Stimulated activated naive CD8-positive, alpha-beta T cell treated with anti-CD3 and anti-CD28 coated beads, Interleukin-15, Interleukin-2, amounts not matched to agents 100 ng/mL and 50 ng/mL, for 24 hours (primary cell): ENCODE data around the gene HEXIM1.
"Not testable (repeated sequence)": the region's sequence is repeated elsewhere in the genome, so short reads cannot be mapped to it uniquely, and the experiment has no call there.

Experiments used
- H3K27ac Mint-ChIP-seq: one replicate; pipeline ENCODE4 v1.8.0; 2021; ENCODE audit warnings: mild to moderate bottlenecking, mixed read lengths
- H3K27me3 Mint-ChIP-seq: one replicate; pipeline ENCODE4 v1.8.0; 2021; ENCODE audit warnings: mixed read lengths
- H3K36me3 Mint-ChIP-seq: one replicate; pipeline ENCODE4 v1.8.0; 2021; ENCODE audit warnings: low read depth, mixed read lengths
- H3K4me1 Mint-ChIP-seq: one replicate; pipeline ENCODE4 v1.8.0; 2021; ENCODE audit warnings: low read depth, mixed read lengths
- H3K4me3 Mint-ChIP-seq: one replicate; pipeline ENCODE4 v1.8.0; 2021; ENCODE audit warnings: mild to moderate bottlenecking, mixed read lengths
- H3K9me3 Mint-ChIP-seq: one replicate; pipeline ENCODE4 v1.8.0; 2021; ENCODE audit warnings: mixed read lengths

Gene HEXIM1

DNA sequence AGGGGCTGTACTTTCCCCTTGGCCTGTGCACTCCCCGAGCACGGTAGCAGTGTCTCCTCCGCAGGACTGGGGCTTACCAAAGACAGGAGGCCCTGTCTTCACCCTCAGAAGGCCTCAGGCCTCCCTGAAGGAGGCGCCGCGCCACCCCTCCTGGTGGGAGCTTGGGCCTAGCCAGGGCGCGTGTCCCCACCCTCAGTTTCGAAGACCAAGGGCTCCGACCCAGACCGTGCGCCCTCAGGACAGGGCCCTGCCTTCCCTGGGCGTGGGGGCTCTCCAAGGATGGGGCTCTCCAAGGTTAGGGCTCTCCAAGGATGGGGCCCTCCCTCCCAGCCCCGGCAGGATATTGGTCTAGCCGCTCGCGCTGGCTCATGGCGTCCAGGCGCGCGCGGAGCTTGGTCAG lies 27.7 kb upstream of the HEXIM1 start:
- Mint-ChIP-seq H3K36me3 (no peaks in the 10 kb centered on the region), H3K27me3 (peaks cover 3% of the 10 kb centered on the region), H3K9me3 (no peaks in the 10 kb centered on the region), H3K4me3 (no peak overlapping the region), H3K27ac (no peak overlapping the region), H3K4me1 (peaks cover 4% of the 10 kb centered on the region)

DNA sequence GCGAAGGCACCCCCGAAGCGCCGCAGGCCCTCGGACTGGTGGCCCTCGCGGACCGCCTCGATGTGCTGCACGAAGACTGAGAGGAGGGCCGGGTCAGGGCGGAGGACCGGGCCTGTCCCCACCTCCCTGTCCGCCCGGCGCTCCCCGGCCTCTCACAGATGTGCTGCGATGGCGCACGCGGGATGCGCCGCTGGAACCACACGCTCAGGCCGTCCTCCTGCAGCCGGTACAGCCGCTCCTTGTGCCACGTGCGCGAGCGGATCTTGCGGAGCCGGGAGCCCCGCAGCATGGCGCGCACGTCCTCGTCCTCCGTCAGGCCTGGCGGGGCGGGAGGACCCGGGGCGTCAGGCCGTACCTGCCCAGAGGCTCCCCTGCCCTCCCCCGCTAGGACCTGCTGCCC lies 27.2 kb upstream of the HEXIM1 start:
- H3K27ac Mint-ChIP-seq = no peak overlapping the region
- H3K36me3 Mint-ChIP-seq = no peaks in the 10 kb centered on the region
- peaks cover 4% of the 10 kb centered on the region for H3K4me1 Mint-ChIP-seq
- H3K9me3 Mint-ChIP-seq = no peaks in the 10 kb centered on the region
- no peak overlapping the region for H3K4me3 Mint-ChIP-seq
- H3K27me3 Mint-ChIP-seq = peaks cover 3% of the 10 kb centered on the region

DNA sequence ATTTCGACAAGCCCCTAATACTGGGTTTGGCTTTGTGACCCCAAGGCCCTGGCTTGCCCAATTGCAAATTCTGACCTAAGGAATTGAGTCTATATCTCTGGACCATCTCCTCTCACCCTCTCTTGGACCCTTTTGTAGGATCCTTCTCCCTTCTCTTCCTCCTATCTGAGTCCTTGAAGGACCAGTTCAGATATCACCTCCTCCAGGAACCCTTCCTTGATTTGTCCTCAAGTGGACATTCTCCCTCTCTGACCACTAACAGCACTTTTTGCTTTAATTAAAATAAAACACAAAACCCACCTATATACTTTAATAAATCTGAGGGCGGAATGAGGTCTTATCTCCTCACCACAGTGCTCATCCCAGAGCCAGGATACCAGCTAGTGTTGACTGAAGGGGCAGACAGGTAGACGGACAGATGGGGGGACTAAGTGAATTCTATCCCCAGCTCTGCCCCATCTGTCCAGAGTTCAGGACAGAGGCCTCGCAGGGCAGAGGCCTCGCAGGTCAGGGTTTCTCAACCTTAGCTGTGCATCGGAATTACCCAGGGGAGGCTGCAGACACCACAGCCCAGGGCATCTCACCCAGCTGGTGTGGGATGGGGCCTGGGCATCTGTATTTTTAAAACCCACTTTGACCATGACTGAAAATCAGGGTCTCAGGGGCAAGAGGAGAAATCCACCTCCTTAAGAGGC lies 25.1 kb upstream of the HEXIM1 start:
- H3K27me3 Mint-ChIP-seq = peaks cover 3% of the 10 kb centered on the region
- no peak overlapping the region for H3K27ac Mint-ChIP-seq
- no peak overlapping the region for H3K4me3 Mint-ChIP-seq
- no peaks in the 10 kb centered on the region for H3K9me3 Mint-ChIP-seq
- no peaks in the 10 kb centered on the region for H3K36me3 Mint-ChIP-seq
- H3K4me1 Mint-ChIP-seq = peaks cover 4% of the 10 kb centered on the region

DNA sequence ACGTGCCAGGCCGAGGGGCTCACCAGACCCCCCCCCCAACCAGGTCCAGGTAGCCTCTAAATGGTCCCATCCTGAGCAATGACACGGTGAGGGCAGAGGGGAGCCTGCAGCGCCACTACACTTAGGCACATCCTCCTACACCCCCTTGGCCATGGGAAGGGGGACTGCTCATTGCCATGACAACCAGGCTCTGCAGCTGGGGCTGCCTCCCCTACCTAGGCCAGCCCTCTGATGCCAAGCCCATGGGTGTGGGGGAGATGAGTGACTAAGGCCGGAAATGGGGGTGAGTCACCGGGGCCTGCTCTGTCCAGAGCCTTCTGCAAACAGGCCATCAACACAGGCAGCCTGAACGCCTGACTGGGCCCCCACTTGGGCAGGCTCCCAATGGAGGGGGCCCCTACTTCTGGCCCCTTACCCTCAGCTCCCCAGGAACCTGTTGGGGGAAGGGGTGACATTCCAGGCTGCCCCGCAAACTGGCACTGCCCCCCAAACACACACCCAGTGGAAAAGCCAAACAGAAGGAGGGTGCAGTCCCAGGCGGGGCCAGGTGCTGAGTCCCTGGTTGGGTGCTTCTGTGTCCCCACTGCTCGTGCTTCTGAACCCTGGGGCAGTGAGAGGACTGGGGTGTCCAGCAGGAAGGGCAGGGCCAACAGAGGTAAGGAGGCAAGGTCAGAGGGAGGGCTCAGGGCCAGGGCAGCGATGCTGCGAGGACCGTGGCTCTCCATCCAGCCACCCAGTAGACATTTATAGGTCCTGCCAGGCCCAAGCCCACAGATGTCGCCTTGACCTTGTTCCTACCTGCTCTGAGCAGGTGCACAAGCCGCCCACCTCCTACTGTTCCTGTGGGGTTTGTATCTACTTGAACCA lies 24.1 kb upstream of the HEXIM1 start:
- Mint-ChIP-seq H3K27me3 (peaks cover 3% of the 10 kb centered on the region), H3K4me1 (peaks cover 4% of the 10 kb centered on the region), H3K36me3 (no peaks in the 10 kb centered on the region), H3K9me3 (no peaks in the 10 kb centered on the region), H3K4me3 (no peak overlapping the region), H3K27ac (no peak overlapping the region)

DNA sequence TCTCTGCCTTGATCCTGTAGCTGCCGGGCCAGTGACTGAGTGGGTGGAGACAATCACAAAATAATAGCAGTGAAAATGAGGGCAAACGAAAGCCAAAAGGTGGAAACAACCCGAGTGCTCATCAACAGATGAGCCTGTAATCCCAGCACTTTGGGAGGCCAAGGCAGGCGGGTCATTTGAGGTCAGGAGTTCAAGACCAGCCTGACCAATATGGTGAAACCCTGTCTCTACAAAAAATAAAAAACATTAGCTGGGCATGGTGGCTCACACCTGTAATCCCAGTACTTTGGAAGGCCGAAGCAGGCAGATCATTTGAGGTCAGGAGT lies 23.5 kb upstream of the HEXIM1 start:
- H3K4me1 Mint-ChIP-seq, H3K27ac Mint-ChIP-seq, H3K9me3 Mint-ChIP-seq, H3K27me3 Mint-ChIP-seq, H3K4me3 Mint-ChIP-seq, H3K36me3 Mint-ChIP-seq: not testable (repeated sequence)

DNA sequence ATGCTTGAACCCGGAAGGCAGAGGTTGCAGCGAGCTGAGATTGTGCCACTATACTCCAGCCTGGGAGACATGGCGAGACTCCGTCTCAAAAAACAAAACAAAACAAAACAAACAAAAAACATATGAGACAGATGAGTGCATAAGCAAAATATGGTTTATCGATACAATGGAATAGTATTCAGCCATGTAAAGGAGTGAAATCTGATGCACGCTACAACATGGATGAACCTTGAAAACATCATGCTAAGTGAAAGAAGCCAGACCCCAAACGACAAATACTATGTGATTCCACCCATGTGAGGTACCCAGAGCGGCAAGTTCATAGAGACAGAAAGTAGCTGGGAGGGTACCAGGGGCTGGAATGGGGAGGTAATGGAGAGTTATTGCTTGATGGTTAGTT lies 22.8 kb upstream of the HEXIM1 start:
- Mint-ChIP-seq H3K27ac (no peak overlapping the region), H3K9me3 (no peaks in the 10 kb centered on the region), H3K4me1 (peaks cover 4% of the 10 kb centered on the region)

DNA sequence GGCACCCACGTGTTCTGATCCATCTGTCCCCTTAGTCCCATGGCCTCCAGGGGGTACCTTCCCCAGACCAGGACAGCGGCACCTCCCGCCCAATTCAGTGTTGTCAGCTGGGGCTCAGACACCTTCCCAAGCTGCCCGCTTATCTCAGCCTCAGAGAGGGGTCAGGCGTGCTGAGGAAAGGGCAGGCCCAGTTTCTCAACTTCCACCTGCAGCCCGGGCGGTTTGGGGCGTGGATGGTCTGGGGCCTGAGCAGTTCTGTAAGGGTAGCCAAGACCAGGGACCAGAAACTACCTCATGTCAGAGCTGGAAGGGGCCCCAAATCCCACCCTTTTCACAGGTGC lies 21.1 kb upstream of the HEXIM1 start:
- Mint-ChIP-seq H3K27ac (no peak overlapping the region), H3K36me3 (no peaks in the 10 kb centered on the region), H3K4me3 (no peak overlapping the region), H3K27me3 (peaks cover 6% of the 10 kb centered on the region), H3K4me1 (peaks cover 4% of the 10 kb centered on the region), H3K9me3 (no peaks in the 10 kb centered on the region)

More for the DNA sequence above, 22.8 kb upstream of the HEXIM1 start:
- Mint-ChIP-seq H3K27me3 (peaks cover 3% of the 10 kb centered on the region), H3K36me3 (no peaks in the 10 kb centered on the region), H3K4me3 (no peak overlapping the region)

DNA sequence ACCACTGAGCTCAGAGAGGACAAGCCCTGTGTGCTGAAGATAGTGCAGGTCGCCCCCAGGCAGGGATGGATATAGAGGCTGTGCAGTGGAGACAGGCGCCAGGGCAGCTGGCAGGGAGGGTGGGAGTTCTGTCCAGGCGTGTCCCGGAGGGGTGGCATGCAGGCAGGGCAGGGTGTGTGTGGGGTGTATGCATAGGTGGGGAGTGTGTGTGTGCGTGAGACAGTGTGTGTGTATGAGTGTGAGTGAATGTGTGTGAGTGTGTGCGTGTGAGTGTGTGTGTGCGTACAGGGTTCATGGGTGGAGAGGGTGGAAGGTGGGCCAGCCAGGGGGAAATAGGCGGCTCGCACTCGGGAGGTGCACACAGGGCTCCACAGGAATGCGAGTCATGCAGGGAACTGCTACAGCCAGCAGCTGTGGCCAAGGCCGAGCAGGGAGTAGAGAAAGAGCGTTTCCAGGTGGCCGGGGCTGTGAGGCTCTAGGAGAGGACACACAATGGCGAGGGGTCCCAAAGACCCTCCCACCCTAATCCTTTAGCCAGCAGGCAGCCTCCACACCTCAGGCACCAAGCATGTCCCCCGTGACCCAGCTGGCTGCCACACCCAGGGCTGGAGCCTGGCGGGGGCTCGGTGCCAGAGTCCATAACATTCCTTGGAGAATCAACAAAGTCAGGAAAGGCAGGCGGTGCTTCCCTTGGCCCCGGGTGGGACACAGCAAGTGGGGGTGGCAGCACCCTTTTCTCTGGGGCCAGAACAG lies 20.6 kb upstream of the HEXIM1 start:
- Mint-ChIP-seq H3K36me3 (no peaks in the 10 kb centered on the region), H3K4me3 (no peak overlapping the region), H3K27ac (no peak overlapping the region), H3K9me3 (no peaks in the 10 kb centered on the region), H3K4me1 (peaks cover 4% of the 10 kb centered on the region), H3K27me3 (peaks cover 6% of the 10 kb centered on the region)

DNA sequence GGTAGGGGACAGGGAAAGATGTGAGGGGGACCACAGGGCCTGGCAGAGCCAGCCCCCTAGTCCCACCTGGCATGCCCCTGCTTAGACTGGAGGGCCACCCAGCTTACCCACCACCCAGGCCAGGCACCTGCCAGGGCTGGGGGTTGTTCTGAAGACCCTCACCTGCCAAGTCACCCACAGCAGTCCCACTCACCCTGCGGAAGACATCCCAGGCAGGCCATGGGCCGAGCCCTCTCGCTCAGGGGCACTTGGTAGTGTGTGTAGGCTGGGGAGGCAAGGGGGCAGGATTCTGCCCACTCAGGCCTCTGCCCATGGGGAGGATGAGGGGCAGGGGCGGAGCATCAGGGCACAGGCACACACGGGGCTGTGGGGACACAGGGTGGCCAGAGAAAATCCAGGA lies 19.9 kb upstream of the HEXIM1 start:
- no peak overlapping the region for H3K4me3 Mint-ChIP-seq

DNA sequence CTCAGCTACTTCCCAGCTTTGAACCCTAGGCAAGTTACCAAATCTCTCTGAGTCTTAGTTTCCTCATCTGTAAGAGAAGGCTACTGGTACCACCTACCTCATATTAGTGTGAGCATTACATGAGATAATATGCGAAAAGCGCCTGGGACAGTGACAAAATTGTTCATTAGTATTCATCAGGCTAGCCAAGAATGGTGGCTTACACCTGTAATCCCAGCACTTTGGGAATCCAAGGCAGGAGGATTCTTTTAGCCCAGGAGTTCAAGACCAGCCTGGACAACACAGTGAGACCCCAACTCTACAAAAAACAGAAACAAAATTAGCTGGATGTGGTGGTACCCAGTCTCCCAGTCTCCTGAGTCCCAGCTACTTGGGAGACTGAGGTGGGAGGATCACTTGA lies 19.3 kb upstream of the HEXIM1 start:
- Mint-ChIP-seq H3K4me3 (no peak overlapping the region), H3K27me3 (peaks cover 6% of the 10 kb centered on the region), H3K36me3 (no peaks in the 10 kb centered on the region), H3K9me3 (no peaks in the 10 kb centered on the region), H3K4me1 (peaks cover 12% of the 10 kb centered on the region), H3K27ac (no peak overlapping the region)

More for the DNA sequence above, 19.9 kb upstream of the HEXIM1 start:
- H3K27ac Mint-ChIP-seq = no peak overlapping the region
- H3K27me3 Mint-ChIP-seq = peaks cover 6% of the 10 kb centered on the region
- H3K4me1 Mint-ChIP-seq = peaks cover 8% of the 10 kb centered on the region
- no peaks in the 10 kb centered on the region for H3K9me3 Mint-ChIP-seq
- H3K36me3 Mint-ChIP-seq = no peaks in the 10 kb centered on the region

DNA sequence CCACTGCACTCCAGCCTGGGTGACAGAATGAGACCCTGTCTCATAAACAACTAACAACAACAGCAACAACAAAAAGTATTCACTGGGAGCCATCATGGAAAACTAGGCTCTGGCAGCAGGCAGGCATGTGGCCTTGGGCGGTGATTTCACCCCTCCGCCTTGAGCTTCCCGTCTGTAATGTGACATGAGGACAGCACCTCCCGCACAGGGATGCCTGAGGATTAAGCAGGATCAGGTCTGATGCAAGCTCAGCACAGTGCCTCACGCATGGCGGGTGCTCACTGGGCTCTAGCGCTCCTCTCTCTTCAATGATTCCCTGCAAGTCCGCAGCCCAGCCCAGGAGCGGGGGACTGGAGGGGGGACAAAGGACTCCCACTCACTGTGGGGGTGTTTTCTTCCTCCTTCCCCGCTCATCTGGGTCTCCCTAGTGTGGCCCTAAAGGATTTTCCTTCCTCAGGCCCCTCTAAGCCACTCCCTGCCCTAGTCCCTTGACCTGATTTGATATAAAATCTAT lies 18.8 kb upstream of the HEXIM1 start:
- no peak overlapping the region for H3K27ac Mint-ChIP-seq
- H3K27me3 Mint-ChIP-seq = peaks cover 6% of the 10 kb centered on the region
- H3K36me3 Mint-ChIP-seq = no peaks in the 10 kb centered on the region
- H3K4me3 Mint-ChIP-seq = no peak overlapping the region
- no peaks in the 10 kb centered on the region for H3K9me3 Mint-ChIP-seq
- H3K4me1 Mint-ChIP-seq = peaks cover 8% of the 10 kb centered on the region

DNA sequence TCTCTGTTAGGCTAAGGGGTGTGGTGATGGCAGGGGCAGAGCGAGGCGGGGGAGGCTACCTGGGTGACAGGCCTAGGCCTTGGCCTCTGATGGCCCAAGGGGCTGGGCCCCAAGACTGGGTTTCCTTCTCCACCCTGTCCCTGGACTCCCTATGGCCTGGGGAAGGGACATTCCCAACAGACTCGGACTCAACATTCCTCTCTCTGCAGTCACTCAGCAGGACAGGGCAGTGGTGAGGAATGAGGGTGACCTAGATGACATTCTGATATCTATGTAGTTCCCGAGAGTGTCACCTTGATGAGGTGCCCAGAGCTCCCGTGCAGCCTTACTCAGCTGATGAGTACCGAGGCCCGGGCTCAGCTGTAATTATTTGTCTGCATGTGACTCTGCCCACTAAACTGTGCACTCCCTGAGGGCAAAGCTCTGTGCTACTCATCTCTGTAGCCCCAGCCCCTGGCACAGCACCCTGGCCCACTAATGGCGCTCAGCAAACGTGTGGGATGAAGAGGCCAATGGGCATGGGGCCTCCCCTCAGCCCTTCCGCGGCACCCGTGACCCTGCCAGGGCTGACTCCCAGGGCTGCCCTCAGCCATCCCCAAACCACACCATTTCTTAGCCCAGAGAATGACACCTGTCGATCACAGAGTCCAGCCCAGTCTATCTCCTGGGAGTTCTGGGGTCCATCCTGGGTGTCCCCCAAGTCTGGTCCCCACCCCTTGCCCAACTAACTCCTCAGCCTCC lies 18.2 kb upstream of the HEXIM1 start:
- H3K36me3 Mint-ChIP-seq = no peaks in the 10 kb centered on the region
- peaks cover 6% of the 10 kb centered on the region for H3K27me3 Mint-ChIP-seq
- H3K4me3 Mint-ChIP-seq = no peak overlapping the region
- H3K27ac Mint-ChIP-seq = no peak overlapping the region
- no peaks in the 10 kb centered on the region for H3K9me3 Mint-ChIP-seq
- H3K4me1 Mint-ChIP-seq = peaks cover 9% of the 10 kb centered on the region

DNA sequence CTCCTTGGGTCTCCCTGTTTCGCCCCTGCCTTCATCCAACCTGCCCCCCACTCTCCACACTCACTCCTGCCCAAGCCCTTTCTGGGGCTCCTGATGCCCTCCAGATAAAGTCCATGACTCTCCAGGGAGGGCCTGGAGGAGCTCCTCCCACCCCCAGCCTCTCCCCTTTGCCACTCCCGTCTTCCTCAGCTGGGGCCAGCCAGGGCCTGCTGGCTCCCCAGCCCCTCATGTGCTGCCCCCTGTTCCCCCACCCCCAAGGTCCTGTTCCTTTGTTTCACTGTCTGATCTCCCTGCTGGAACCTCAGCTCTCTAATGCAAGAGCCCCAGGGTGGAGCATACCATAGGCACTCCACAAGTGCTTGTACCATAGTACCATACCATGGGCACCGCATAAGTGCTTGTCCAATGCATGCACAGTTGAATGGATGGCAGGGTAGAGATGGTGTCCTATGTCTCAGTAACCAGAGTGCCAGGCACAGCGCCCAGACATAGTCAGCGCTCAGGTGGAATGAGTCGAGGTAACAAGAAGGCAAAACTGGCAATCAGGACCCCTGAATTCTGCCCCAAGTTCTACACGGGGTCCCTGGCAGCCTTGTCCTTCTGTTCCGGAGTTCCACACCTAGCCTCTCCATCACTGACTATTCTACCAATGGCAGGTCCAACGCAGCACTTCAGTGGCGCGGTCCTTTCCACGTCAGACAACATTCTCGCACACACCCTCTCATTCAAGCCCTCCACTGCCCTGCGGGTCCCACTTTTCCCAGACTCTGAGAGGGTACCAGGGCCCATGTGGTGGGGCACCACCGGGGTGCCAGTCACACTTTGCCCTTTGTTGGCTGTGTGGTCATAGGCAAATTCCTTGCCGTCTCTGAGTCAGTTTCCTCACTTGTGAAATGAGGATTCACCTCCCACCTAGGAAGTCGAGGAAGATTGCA lies 17.3 kb upstream of the HEXIM1 start:
- H3K36me3 Mint-ChIP-seq = no peaks in the 10 kb centered on the region
- H3K27ac Mint-ChIP-seq = no peak overlapping the region
- H3K4me1 Mint-ChIP-seq = peaks cover 15% of the 10 kb centered on the region
- no peaks in the 10 kb centered on the region for H3K9me3 Mint-ChIP-seq
- peaks cover 6% of the 10 kb centered on the region for H3K27me3 Mint-ChIP-seq
- H3K4me3 Mint-ChIP-seq = peak overlapping the region; percentile 31
